ENCODE measurements around the gene AGRN. TPM values are rescaled to one million over a fixed set of nuclear protein-coding genes. Genes with fewer than 3 reads are reported as not detected.

Gene AGRN
- polyA plus RNA-seq, 1 experiment: 41.2 TPM

GRCh38 chr1:998995-999724 lies 20.8 kb upstream of the AGRN start:
- no peak for DNase-seq (ENCODE audit: low read depth)
- Histone ChIP-seq H3K36me3 (ENCODE audit: control insufficient read depth, insufficient read depth, low read length) (no peaks in the 10 kb centered on the region; the same call in none of the 2 replicates), H3K27me3 (ENCODE audit: control insufficient read depth, insufficient read depth, low read length) (no peaks in the 10 kb centered on the region), H3K4me3 (ENCODE audit: low read depth, low read length) (peak overlapping the region; percentile 85)
- POLR2A ChIA-PET: interaction anchor here (0.6 kb wide), 1 partner anchor 35 kb away, joined by 3 read pairs; no protein-coding TSS in a partner anchor
- CTCF ChIA-PET: interaction anchor here (1.1 to 4.4 kb wide), 3 partner anchors 15 to 65 kb away, joined by 3 to 37 read pairs (median 4); no protein-coding TSS in a partner anchor
- TF ChIP-seq CTCF (IDR thresholded peaks at IDR 0.05; ENCODE audit: insufficient read depth, low read depth, low read length): no peak

GRCh38 chr1:999725-1000356 lies 20.1 kb upstream of the AGRN start, which contains the start of gene HES4:
Gene HES4 (minus strand): TSS chr1:1000097. CDS start chr1:999973, 124 bp downstream.
- no peak for TF ChIP-seq CTCF (IDR thresholded peaks at IDR 0.05; ENCODE audit: insufficient read depth, low read depth, low read length)
- CTCF ChIA-PET: interaction anchor here (0.6 to 4.4 kb wide), 7 partner anchors 16 to 206 kb away, joined by 3 to 37 read pairs (median 4); no protein-coding TSS in a partner anchor
- H3K36me3 ChIP-seq (ENCODE audit: control insufficient read depth, insufficient read depth, low read length): no peaks in the 10 kb centered on the region; the same call in none of the 2 replicates
- no peaks in the 10 kb centered on the region for H3K27me3 ChIP-seq (ENCODE audit: control insufficient read depth, insufficient read depth, low read length)
- POLR2A ChIA-PET: interaction anchor here (0.6 kb wide), 1 partner anchor 36 kb away, joined by 3 read pairs; no protein-coding TSS in a partner anchor
- peak within 1 kb of the TSS; percentile 85 for H3K4me3 ChIP-seq (ENCODE audit: low read depth, low read length)
- DNase-seq (ENCODE audit: low read depth): peak; percentile 53

GRCh38 chr1:1000357-1001056 lies 19.4 kb upstream of the AGRN start:
- POLR2A ChIA-PET: interaction anchor here (0.6 kb wide), 1 partner anchor 19 kb away, joined by 3 read pairs; no protein-coding TSS in a partner anchor
- CTCF ChIA-PET: interaction anchor here (0.6 to 4.4 kb wide), 11 partner anchors 10 to 241 kb away, joined by 3 to 45 read pairs (median 4); partner anchors contain the start of gene PERM1
- Histone ChIP-seq H3K4me3 (ENCODE audit: low read depth, low read length) (peak overlapping the region; percentile 85), H3K27me3 (ENCODE audit: control insufficient read depth, insufficient read depth, low read length) (no peaks in the 10 kb centered on the region), H3K36me3 (ENCODE audit: control insufficient read depth, insufficient read depth, low read length) (no peaks in the 10 kb centered on the region; the same call in none of the 2 replicates)
- no peak for DNase-seq (ENCODE audit: low read depth)
- no peak for TF ChIP-seq CTCF (IDR thresholded peaks at IDR 0.05; ENCODE audit: insufficient read depth, low read depth, low read length)

GRCh38 chr1:1001057-1001783 lies 18.7 kb upstream of the AGRN start:
- Histone ChIP-seq H3K4me3 (ENCODE audit: low read depth, low read length) (peak overlapping the region; percentile 85), H3K36me3 (ENCODE audit: control insufficient read depth, insufficient read depth, low read length) (no peaks in the 10 kb centered on the region; the same call in none of the 2 replicates), H3K27me3 (ENCODE audit: control insufficient read depth, insufficient read depth, low read length) (no peaks in the 10 kb centered on the region)
- ChIA-PET POLR2A (no interaction called here), CTCF (interaction anchor here (0.6 to 3.1 kb wide), 12 partner anchors 9 to 240 kb away, joined by 3 to 45 read pairs (median 8); partner anchors contain the start of genes AGRN and PERM1)
- no peak for TF ChIP-seq CTCF (IDR thresholded peaks at IDR 0.05; ENCODE audit: insufficient read depth, low read depth, low read length)
- DNase-seq (ENCODE audit: low read depth): no peak
